Fibroblast of pulmonary artery (primary cell): Measurements from ENCODE around the gene PRKCE.

Experiments
- DNase-seq: peaks from one replicate; pipeline ENCODE4 v3.0.0-alpha.2; 2010; ENCODE audit warnings: low read depth
- H3K4me3 ChIP-seq: replicated peaks from 2 replicates; pipeline ENCODE4 v1.5.1; 2011; ENCODE audit warnings: low read depth, mild to moderate bottlenecking, control low read depth, low read length, moderate library complexity
- TF ChIP-seq, protein P1 (sequence below): IDR thresholded peaks from 2 replicates; pipeline ENCODE4 v1.5.1; 2011; ENCODE audit warnings: mild to moderate bottlenecking, control low read depth, low read length, inconsistent platforms; ENCODE audit errors: missing control alignments

The PRKCE gene

DNA sequence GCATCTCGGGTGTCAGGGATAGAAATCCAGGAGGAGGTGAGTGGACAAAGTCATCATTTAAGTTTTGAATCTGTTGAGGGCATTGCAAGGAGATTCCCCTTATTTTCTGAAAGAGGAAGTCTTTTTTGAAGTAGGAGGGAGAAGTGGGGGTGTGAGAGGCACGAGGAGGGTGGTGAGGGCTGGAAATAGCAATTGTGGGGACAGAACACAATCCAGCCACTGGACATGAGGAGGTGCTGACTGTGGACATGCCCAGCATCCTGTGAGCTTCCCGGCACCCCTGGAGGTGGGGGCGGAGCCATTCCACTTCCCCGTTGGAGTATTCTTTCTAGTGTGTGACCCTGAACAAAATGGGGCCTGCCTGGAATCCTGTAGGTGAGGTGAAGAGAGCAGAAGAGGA lies 335.0 kb downstream of the PRKCE start:
- TF ChIP-seq, protein P1, sequence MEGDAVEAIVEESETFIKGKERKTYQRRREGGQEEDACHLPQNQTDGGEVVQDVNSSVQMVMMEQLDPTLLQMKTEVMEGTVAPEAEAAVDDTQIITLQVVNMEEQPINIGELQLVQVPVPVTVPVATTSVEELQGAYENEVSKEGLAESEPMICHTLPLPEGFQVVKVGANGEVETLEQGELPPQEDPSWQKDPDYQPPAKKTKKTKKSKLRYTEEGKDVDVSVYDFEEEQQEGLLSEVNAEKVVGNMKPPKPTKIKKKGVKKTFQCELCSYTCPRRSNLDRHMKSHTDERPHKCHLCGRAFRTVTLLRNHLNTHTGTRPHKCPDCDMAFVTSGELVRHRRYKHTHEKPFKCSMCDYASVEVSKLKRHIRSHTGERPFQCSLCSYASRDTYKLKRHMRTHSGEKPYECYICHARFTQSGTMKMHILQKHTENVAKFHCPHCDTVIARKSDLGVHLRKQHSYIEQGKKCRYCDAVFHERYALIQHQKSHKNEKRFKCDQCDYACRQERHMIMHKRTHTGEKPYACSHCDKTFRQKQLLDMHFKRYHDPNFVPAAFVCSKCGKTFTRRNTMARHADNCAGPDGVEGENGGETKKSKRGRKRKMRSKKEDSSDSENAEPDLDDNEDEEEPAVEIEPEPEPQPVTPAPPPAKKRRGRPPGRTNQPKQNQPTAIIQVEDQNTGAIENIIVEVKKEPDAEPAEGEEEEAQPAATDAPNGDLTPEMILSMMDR: no peak

DNA sequence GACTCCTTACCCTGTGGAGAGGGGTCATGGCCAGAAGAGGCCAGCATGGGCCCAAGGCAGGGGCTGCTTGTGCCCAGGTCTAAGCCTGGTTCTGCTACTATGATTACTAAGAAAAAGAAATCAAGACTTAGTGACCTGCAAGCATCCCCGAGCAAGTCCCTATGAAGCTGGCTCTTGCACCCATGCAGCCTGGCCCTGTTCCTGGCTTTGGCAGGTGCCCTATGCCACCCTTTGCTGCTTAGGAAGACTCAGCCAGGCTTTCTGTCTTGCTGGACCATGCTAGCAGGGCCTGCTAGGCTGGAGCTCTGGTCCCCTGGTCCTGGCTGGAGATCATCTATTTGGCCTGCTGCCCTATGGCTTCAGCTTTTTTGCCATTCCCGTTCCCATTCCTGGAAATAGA lies 336.4 kb downstream of the PRKCE start:
- DNase-seq: no peak
- TF ChIP-seq, protein P1: no peak
- H3K4me3 ChIP-seq: no peak overlapping the region

More for the DNA sequence above, 335.0 kb downstream of the PRKCE start:
- DNase-seq: no peak
- no peak overlapping the region for H3K4me3 ChIP-seq

DNA sequence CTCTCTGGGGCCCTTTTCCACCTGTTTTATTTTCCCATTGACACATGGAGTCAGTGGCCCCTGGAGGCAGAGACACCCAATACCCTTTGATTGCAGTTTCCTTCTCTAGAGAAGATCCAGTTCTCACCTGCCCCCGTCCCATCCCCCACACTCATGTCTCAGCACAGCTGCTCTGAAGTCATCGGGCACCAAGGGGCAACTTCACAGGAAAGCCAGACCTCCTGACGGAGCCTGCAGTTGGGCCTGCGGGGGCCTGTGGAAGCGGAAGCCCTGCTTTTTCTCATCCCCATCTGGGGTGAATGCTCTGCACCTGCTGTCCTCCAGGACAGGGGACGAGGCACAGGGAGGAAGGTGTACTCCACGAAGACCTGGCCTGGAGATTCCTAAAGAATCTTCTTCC lies 337.4 kb downstream of the PRKCE start:
- no peak overlapping the region for H3K4me3 ChIP-seq
- TF ChIP-seq, protein P1: no peak
- no peak for DNase-seq

DNA sequence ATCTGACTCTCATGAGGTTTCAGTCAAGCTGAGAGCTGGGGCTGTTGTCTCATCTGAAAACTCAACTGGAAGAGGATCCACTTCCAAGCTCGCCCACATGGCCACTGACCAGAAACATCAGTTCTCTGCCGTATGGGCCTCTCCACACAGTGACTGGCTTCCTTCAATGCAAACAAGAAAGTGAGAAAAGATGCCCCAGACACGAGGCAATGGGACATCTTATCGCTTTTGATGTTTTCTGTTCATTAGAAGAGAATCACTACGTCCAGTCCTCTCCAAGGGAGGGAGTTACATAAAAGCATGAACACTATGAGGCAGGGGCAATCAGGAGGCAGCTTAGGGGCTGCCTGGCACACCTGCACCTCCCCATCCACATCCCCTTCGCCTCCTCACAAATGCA lies 338.7 kb downstream of the PRKCE start:
- no peak for DNase-seq
- TF ChIP-seq, protein P1: no peak
- H3K4me3 ChIP-seq: no peak overlapping the region

GRCh38 chr2:45992021-45992740 lies 340.7 kb downstream of the PRKCE start:
- DNase-seq: peak; percentile 73
- TF ChIP-seq, protein P1: no peak
- H3K4me3 ChIP-seq: no peak overlapping the region

GRCh38 chr2:45992741-45993475 lies 341.4 kb downstream of the PRKCE start:
- H3K4me3 ChIP-seq: no peak overlapping the region
- TF ChIP-seq, protein P1: no peak
- DNase-seq: no peak
